ELR (cell line): ENCODE results near the gene RAPGEF2.

ENCODE experiments used
- DNase-seq: peaks from one replicate; pipeline ENCODE4 v3.0.0-alpha.2; 2015; ENCODE audit warnings: low read depth

Gene RAPGEF2

DNA sequence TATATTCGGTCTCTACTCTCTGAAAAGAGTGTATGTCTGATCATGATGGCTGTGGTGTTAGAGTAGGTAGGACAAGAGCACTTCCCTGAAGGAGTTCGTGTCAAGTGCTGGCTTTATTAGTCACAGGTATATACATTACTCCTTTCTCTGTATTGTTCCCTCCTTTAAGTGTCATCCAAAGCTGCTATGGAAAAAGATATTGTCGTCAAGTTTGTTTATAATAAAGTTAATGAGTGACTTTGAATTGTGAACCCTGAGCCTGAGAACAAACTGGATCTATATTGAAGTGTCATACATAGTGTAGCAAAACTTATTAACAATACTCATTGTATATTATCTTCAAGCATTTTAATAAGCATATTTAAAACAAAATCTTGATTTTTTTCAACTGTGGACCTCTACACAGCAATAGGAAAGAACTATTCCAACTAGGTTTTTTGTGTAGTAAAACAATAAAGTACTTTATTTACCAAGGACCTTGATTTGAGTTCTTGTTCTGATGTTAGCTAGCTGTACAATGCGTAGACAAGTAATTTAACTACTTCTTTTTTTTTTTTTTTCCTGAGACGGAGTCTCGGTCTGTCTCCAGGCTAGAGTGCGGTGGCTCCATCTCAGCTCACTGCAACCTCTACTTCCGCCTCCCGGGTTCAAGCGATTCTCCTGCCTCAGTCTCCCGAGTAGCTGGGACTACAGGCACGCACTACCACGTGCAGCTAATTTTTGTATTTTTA, 177.7 kb downstream of the RAPGEF2 start:
- DNase-seq, result no peak

GRCh38 chr4:159281771-159282170, 178.9 kb downstream of the RAPGEF2 start:
- DNase-seq, result peak; percentile 53

- DNase-seq, result no peak
Measured at GRCh38 chr4:159282329-159282728, 179.4 kb downstream of the RAPGEF2 start.

GRCh38 chr4:159282944-159283343, 180.1 kb downstream of the RAPGEF2 start:
- DNase-seq, result no peak

- peak; percentile 90 for DNase-seq
Measured at GRCh38 chr4:159283696-159284095, 180.8 kb downstream of the RAPGEF2 start.

GRCh38 chr4:159284113-159284512, 181.2 kb downstream of the RAPGEF2 start:
- peak; percentile 40 for DNase-seq

DNA sequence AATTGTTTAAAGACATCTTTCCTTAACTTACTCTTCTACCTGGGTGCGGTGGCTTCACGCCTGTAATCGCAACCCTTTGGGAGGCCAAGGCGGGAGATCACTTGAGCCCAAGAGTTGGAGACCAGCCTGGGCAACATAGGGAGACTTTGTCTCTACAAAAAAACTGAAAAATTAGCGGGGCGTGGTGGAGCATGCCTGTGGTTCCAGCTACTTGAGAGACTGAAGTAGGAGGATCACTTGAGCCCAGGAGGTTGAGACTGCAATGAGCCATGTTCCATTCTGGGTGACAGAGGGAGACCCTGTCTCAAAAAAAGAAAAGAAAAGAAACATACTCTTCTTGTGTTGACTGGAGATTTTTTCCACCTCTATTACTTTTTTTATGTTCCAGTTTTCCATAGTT, 181.9 kb downstream of the RAPGEF2 start:
- DNase-seq, result no peak

DNA sequence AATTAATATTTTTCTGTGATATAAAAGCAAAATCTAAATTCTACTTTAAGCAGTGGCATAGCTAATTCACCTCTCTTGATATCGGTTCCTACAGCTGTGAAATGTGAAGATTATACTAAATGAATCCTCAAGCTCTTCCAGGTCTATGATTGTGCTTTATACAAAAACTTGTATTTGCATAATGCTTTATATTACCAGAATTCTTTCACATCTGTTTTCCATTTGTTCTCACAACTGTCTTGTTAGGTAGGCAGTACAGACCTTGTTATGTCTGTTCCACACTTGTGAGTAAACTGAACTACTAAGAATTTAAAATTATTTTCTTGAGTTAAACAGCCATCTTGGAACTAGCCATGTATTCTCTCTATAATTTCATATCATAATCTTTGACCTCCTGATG, 184.9 kb downstream of the RAPGEF2 start:
- DNase-seq, result no peak

GRCh38 chr4:159289682-159290081, 186.8 kb downstream of the RAPGEF2 start:
- no peak for DNase-seq

GRCh38 chr4:159290321-159291030, 187.6 kb downstream of the RAPGEF2 start:
- peak; percentile 70 for DNase-seq

DNA sequence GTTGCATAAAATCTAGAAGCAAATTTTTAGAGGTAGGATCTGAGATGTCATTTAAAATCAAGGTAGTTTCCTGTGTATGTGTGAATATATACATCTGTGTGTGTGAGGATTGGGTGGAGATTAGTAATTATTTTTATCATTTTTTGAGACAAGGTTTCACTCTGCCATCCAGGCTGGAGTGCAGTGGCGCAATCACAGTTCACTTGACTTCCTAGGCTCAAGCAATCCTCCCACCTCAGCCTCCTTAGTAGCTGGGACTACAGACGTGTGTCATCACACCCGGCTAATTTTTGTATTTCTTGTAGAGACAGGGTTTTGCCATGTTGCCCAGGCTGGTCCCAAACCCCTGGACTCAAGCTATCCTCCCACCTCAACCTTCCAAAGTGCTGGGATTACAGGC, 188.3 kb downstream of the RAPGEF2 start:
- no peak for DNase-seq

GRCh38 chr4:159292137-159292896, 189.4 kb downstream of the RAPGEF2 start:
- no peak for DNase-seq

GRCh38 chr4:159293811-159294515, 191.1 kb downstream of the RAPGEF2 start:
- no peak for DNase-seq

- peak; percentile 85 for DNase-seq
Measured at GRCh38 chr4:159296061-159296460, 193.2 kb downstream of the RAPGEF2 start.

DNA sequence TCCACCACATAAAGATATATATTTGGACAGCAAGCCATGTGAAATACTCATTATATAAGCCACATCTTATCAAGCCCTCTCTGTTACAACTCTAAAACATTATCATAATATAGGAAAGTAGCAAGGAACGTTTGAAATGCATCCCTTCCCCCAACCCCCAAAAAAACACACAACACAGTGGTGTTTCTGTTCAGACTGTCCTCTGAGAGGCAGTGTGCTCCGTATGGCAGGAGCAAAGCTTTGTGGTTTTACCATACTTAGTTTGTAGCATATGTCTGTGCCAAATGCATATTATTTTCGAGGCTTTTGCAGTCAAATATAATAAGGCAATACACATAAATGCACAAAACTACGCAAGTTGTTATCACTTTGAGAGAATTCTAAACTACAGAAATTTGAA, 194.2 kb downstream of the RAPGEF2 start:
- DNase-seq, result no peak

DNA sequence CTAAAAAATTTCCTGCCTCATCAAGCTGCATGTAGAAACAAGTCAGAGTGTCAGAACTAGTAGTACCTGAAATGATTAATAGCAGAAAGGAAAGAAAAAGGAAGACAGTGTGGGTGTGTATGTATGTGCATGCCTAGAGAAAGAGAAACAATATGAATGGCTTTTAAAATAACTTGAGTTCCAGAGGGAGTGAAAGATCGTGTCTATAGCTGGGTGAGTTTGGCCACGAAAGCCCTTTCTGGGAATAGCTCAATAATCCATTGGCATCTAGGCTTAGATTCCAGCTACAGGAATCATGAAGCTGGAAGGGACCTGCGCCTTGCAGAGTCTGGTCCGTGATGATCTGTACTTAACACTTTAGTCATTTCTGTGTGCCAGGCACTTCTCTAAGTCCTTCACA, 195.6 kb downstream of the RAPGEF2 start:
- DNase-seq, result peak; percentile 56

GRCh38 chr4:159303435-159303834, 200.6 kb downstream of the RAPGEF2 start:
- DNase-seq, result no peak

- DNase-seq, result no peak
Measured at GRCh38 chr4:159305129-159305528, 202.2 kb downstream of the RAPGEF2 start.

GRCh38 chr4:159307929-159308328, 205.1 kb downstream of the RAPGEF2 start:
- no peak for DNase-seq

GRCh38 chr4:159308566-159309340, 205.9 kb downstream of the RAPGEF2 start:
- peak; percentile 82 for DNase-seq

- no peak for DNase-seq
Measured at GRCh38 chr4:159312236-159312635, 209.4 kb downstream of the RAPGEF2 start.
